ENCODE measurements around the gene SLC45A2.
"Not testable (repeated sequence)": the region's sequence is repeated elsewhere in the genome, so short reads cannot be mapped to it uniquely, and the experiment has no call there.

Gene SLC45A2
- total RNA-seq, result 0 reads per million in 3 experiments

- DNase-seq, result no peak
Measured at GRCh38 chr5:33984671-33985124, at the start of gene SLC45A2. TSS of gene SLC45A2 (minus strand) at chr5:33984693. CDS start at chr5:33984583, 110 bp downstream.

GRCh38 chr5:34031966-34032365, 47.5 kb upstream of the SLC45A2 start:
- DNase-seq, result no peak

DNA sequence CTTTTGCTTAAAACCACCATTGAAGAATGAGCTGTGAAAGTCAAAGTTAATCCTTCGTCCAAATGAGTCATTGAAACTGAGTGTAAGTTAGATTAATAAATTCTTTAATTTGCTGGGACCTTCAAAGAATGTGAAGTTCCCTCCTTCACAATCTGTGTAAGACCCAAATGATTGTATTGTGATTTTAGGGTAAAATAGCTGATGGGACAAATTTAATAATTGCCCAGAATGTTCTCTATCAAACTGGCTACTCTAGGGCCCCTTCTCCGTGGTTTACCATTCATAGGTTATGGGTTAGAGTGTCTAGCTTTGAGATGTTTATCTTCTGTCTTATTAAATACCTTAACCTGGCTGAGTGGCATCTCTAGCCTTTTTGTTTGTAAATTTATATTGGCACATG, 46.6 kb upstream of the SLC45A2 start:
- DNase-seq, result no peak

GRCh38 chr5:34030585-34030984, 46.1 kb upstream of the SLC45A2 start:
- DNase-seq, result not testable (repeated sequence)

DNA sequence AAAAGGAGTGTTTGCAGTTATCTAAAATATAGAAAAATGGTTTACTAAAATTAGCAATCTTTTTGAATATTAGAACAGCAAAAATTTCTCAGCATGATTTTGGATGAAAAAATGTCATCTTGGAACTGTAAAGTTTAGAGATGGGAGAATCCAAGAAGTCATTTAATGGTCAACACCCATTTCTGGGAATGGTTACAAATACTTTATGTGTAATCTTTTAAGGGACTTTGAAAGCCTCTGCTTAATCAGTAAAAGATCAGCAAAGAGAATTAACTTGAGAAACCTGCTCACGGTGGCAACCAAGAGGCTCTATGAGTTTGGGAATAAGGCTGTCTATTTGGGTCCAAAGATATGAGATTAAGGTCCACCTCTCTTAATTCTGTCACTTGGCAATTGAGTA, 45.6 kb upstream of the SLC45A2 start:
- DNase-seq, result no peak

- DNase-seq, result no peak
Measured at GRCh38 chr5:34028349-34028748, 43.9 kb upstream of the SLC45A2 start.

- no peak for DNase-seq
Measured at GRCh38 chr5:34026089-34026761, 41.7 kb upstream of the SLC45A2 start.

DNA sequence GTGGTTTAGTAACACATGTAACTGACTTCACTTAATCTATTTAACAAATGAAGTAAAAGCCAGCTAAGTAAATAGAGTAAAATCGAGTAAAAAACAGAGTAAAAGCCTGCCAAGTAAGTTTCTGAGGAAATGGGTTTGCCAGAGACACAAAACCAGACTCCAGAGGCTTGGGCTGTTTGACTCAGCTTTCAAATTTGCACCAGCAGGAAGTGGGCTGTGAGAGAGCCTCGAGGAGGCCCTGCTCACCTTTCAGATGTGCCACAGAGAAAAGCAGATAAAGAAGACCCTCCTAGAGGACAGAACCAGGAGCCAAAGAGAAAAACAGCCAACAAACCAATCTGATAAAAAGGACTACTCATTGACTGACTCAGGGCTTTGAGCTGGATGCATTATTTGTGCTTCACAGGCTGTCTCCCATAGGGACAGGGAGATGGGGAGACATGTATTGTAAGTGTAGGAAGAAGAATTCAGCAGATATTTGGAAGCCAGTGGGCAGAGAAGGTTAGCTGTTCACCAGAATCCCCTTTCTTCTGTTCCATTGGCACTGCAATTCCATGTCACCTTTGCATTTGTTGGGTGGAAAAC, 37.7 kb upstream of the SLC45A2 start:
- no peak for DNase-seq

DNA sequence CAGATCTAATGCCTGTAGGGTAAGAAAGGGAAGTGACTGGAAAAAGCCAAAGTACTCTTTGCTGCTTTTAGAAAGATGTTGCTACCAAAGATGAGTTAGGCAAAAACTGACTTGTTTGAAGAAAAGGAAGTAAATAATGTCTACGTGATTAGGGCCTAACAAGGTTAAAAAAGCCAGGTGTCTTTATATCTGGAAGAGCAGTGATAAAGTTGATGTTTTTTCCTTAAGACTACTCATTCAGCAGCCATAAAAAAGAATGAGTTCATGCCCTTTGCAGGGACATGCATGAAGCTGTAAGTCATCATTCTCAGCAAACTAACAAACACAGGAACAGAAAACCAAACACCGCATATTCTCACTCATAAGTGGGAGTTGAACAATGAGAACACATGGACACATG, 36.8 kb upstream of the SLC45A2 start:
- no peak for DNase-seq

GRCh38 chr5:34020726-34021125, 36.2 kb upstream of the SLC45A2 start:
- no peak for DNase-seq

DNA sequence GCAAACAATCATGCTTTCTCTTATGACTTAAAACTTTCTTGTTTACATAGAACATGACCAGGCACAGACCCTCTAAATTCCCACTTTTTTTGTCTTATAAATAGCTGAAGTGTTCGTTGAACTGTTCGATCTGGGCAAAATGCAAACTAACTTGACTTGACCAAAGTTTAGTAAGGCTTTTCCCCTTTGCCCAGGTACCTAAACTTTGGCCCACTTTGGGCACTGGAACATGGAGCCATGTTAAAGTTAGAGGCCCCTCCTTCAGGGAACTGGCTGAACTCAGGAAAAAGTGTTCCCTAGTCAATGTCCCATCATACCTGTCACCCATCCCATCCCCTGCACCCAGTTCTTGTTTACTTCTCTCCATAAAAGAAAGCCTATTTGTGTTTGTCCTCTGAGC, 32.8 kb upstream of the SLC45A2 start:
- no peak for DNase-seq

DNA sequence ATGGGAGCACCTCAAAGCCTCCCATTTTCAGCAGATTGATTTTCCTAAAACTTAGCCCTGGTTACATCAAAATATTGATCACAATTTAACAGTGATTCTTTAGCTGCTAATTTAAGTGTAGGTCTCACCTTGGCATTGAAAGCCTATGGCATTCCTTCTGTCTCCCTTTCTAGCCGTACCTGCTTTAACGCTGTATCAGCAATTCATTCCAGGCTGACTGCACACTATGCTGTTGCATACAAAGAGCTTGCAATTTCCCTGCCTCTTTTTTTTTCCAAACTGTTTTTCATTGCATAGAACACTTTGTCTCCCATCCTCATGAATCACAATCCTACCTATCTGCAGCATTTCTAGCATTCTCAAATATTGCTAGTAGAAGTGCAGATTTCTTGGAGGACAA, 32.3 kb upstream of the SLC45A2 start:
- no peak for DNase-seq

DNA sequence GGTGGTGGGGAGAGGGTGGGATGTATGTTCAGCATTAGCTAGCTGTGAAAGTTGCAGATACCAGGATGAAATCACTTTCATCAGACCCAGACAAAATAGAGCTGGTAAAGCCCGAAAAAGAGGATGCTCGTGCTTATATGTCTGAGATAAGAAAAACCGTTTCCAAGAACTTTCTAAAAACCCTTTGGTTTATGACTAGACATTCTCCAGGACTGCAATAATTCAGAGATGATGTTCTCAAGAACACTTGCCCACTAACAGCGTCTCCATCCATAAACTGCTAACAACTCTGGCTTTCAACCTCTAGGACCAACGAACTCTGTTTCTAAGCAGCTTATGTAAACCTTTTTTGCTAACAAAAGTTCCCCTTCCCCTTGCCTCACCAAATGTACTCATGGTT, 31.7 kb upstream of the SLC45A2 start:
- DNase-seq, result no peak

DNA sequence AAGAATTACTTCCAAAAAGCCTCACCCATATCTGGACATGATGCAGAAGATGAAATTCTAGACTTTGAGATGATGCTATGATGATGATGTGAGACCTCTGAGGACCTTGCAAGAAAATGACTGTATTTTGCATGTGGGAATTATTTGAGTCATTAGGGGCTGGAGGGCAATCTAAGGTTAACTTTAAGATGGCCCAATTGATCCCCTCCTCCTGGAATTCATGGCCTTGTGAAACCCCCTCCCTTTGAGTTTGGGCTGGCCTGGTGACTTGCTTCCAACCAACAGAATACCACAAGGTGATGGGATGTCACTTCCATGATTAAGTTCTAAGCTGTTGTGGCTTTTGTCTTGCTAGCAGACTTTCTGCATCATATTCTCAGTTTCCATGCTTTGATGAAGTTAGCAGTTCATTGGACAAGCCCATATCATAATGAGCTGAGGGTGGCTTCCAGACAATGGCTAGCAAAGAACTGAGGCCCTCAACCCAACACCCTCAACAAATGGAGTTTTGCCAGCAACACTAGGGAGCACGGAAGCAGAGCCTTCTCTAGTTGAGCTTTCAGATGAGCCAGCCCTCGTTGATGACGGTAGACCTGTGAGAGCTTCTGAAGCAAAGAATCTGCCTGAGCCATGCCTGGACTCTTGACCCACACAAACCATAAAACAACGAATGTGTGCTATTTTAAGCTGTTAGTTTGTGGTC, 30.8 kb upstream of the SLC45A2 start:
- no peak for DNase-seq

DNA sequence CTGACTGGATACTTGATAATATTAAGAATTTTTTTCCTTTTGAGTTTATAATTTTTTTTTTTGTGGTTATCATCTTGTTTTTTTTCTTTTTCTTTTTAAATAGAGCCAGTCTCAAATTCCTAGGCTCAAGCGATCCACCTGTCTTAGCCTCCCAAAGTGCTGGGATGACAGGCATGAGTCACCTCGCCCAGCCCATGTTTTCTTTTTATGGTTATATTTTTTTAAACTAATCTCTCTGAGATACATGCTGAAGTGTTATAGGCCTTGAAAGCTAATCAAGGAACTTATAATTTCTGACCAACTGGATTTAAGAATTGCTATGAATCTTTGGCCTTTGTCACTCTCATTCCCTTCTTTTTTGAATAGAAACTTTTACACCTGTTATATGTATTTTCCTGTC, 30.1 kb upstream of the SLC45A2 start:
- DNase-seq, result no peak

DNA sequence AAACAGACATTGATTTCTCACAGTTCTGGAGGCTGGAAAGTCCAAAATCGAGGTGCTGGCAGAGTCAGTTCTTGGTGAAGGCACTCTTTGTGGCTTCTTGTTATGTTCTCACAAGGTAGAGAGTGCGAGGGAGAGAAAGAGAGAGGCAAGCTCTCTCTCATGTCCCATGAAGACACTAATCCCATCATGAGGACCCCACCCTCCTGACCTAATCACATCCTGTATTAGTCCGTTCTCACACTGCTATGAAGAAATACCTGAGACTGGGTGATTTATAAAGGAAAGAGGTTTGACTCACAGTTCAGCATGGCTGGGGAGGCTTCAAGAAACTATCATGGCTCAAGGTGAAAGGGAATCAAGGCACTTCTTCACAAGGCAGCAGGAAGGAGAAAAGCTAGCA, 29.1 kb upstream of the SLC45A2 start:
- no peak for DNase-seq

- DNase-seq, result no peak
Measured at GRCh38 chr5:34012791-34013190, 28.3 kb upstream of the SLC45A2 start.

GRCh38 chr5:34011536-34011935, 27.0 kb upstream of the SLC45A2 start:
- no peak for DNase-seq

- not testable (repeated sequence) for DNase-seq
Measured at GRCh38 chr5:34010146-34010545, 25.7 kb upstream of the SLC45A2 start.

- no peak for DNase-seq
Measured at GRCh38 chr5:34009610-34010009, 25.1 kb upstream of the SLC45A2 start.

GRCh38 chr5:34008802-34009201, 24.3 kb upstream of the SLC45A2 start:
- DNase-seq, result no peak

DNA sequence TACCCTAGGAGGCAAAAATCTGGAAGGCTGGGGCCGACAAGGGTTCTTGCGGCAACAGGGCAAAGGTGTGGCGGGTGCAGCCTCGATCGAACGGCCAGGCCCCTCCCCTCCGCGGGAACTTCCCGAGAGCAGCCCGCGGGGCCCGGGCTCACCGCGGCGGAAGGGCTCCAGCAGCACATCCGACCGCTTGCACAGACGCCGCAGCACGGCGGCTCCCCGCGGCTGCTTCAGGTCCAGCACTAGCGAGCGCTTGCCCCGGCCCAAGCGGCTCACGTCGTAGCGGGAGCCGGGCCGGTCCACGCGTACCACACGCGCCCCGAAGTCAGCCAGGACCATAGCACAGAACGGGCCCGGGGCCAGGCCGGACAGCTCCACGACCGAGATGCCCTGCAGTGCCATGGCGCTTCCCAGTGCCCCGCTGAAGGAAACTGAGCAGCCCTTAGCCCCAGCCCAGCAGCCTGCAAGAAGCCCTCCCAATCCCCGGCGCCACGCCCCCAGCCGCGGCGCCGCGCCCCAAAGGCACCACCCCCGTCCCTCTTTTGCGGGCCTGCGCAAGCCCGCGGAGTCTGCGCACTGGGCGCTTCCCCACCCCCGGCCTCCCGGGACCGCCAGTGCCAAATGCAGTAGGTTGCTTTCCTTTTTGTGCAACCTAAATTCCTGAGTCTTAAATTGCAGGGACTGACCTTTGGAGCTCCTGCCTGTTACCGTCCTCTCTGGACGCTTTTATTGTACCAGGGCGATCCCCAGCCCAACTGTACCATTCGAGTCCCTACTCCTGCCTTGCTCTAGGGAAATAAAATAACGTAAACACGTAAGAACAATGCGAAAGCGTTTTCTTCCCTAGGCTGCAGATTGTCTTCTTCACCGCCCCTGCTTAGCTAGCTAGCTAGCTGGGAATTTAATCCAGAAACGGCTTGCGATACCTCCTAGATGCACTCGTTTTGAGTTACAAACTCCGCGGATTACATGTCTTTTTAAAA, 23.4 kb upstream of the SLC45A2 start, which contains the start of gene AMACR:
TSS of gene AMACR (minus strand) at position 430 of the 980 bp plus-strand sequence. CDS start at position 399, 31 bp downstream.
- peak; percentile 77 for DNase-seq

DNA sequence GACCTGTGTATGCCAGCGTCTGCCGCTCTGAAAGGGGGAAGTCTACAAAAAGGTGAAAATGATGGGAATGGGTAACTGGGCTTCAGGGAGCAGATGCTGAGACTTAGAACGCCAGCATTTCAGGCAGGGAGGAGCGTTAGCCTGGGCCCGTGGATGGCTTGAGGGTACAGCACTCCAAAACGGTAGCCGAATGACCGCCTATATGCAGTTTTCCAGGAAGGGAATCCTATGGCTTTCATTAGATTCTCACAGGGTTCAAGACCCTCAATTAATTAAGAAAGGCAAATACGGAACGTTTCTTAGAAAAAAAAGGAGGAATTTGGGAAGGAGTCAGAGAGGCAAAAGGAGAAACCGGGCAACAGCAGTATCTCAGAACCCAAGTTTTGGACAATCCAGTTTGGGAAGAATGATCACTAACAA, 22.7 kb upstream of the SLC45A2 start:
- no peak for DNase-seq
